Measurements from ENCODE around the gene CRACR2B.

DNA sequence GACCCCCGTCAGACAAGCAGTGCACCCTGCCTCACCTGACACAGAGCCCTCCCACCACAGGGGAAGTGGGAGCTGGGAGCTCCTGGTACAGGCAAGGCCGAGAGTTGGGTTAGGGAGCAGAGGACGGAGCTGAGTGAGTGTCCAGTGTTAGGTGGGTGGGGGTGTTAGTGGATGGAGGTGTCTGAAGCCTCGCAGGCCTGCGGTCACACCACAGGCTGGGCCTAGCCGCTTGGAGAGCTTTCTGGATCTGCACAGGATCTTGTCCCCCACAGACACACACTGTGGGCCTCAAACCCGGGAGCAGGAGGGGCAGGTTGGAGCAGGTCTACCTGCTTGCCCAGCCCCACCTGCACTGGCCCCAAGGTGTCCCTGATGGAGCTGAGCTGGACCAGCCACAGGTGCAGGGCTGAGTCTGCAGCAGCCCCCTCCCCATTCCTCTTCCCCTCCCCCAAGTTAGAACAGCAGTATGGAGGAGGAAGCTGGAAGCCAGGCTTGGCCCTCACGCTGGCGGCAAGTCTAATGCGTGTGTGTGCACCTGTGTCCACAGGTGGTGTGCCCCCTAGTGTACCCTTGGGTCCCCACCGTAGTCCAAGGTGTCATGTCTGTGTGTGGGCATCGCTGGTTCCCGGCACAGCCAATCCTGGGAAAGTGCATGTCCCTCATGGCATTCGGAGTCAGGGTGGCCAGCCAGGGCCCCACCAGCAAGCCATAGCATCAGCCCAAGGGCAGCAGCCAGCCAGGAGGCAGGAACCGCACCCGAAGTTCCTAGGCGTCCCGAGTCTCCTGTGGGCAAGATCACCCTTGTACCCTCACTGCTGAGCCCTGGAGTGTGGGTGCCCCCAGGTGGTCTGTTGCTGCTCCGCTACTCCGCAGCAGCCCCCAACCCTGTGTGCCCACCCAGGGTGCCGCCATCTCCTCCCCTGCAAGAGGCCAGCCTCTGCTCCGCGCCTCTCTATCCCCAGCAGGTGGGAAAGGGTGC is 48.5 kb upstream of the CRACR2B start:
- TF ChIP-seq, protein P1, sequence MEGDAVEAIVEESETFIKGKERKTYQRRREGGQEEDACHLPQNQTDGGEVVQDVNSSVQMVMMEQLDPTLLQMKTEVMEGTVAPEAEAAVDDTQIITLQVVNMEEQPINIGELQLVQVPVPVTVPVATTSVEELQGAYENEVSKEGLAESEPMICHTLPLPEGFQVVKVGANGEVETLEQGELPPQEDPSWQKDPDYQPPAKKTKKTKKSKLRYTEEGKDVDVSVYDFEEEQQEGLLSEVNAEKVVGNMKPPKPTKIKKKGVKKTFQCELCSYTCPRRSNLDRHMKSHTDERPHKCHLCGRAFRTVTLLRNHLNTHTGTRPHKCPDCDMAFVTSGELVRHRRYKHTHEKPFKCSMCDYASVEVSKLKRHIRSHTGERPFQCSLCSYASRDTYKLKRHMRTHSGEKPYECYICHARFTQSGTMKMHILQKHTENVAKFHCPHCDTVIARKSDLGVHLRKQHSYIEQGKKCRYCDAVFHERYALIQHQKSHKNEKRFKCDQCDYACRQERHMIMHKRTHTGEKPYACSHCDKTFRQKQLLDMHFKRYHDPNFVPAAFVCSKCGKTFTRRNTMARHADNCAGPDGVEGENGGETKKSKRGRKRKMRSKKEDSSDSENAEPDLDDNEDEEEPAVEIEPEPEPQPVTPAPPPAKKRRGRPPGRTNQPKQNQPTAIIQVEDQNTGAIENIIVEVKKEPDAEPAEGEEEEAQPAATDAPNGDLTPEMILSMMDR (IDR thresholded peaks at IDR 0.05): no peak
- no peak for TF ChIP-seq POLR2A (IDR thresholded peaks at IDR 0.05)
